SK-N-SH treated with all-trans-retinoic acid at 6 μM for 48 hours (cell line): ENCODE results near the gene LHFPL6.
A peak's percentile ranks its signal among the peaks of the same experiment; 100 is the strongest.

Experiments used
- ATAC-seq: fragments of 200-7000 bp; cut with Tn5 transposase; 3 replicates; pipeline ENCODE4 v1.9.1; 2020; ENCODE audit warnings: mild to moderate bottlenecking, moderate library complexity
- ARNTL ChIP-seq: fragments of 450-650 bp; formaldehyde crosslinking; IDR thresholded peaks from 2 replicates; pipeline ENCODE4 v1.5.0; 2020; ENCODE audit warnings: low read depth, mild to moderate bottlenecking, moderate library complexity, borderline replicate concordance
- BACH2 ChIP-seq: fragments of 250-450 bp; sonication (Bioruptor Pico); IDR thresholded peaks from 2 replicates; pipeline ENCODE4 v1.9.0; 2021; ENCODE audit warnings: mild to moderate bottlenecking, borderline replicate concordance
- CSDC2 ChIP-seq: fragments of 250-450 bp; sonication (Bioruptor Pico); IDR thresholded peaks from 2 replicates; pipeline ENCODE4 v1.5.0; 2020; ENCODE audit warnings: mild to moderate bottlenecking, moderate library complexity
- ESRRG ChIP-seq: fragments of 250-450 bp; sonication (Bioruptor Pico); IDR thresholded peaks from 2 replicates; pipeline ENCODE4 v1.6.1; 2021; ENCODE audit warnings: mild to moderate bottlenecking
- ISL1 ChIP-seq: fragments of 250-450 bp; sonication (Bioruptor Pico); IDR thresholded peaks from 2 replicates; pipeline ENCODE4 v2.1.2; 2022; ENCODE audit warnings: mild to moderate bottlenecking, moderate library complexity
- OSR1 ChIP-seq: fragments of 250-450 bp; sonication (Bioruptor Pico); IDR thresholded peaks from 2 replicates; pipeline ENCODE4 v1.8.0; 2022; ENCODE audit warnings: moderate library complexity, mild to moderate bottlenecking, inconsistent platforms
- PPARA ChIP-seq: fragments of 250-450 bp; sonication (Bioruptor Pico); IDR thresholded peaks from 2 replicates; pipeline ENCODE4 v1.5.0; 2020; ENCODE audit warnings: mild to moderate bottlenecking, borderline replicate concordance
- TCF4 ChIP-seq: fragments of 250-450 bp; sonication (Bioruptor Pico); IDR thresholded peaks from 2 replicates; pipeline ENCODE4 v1.8.0; 2021; ENCODE audit warnings: mild to moderate bottlenecking, moderate library complexity, borderline replicate concordance
- TOX ChIP-seq: fragments of 250-450 bp; sonication (Bioruptor Pico); IDR thresholded peaks from 2 replicates; pipeline ENCODE4 v1.8.0; 2021; ENCODE audit warnings: mild to moderate bottlenecking, moderate library complexity, borderline replicate concordance
- ZC3H10 ChIP-seq: fragments of 250-450 bp; sonication (Bioruptor Pico); IDR thresholded peaks from 2 replicates; pipeline ENCODE4 v1.5.1; 2021; ENCODE audit warnings: mild to moderate bottlenecking, moderate library complexity
- ZFP3 ChIP-seq: fragments of 250-450 bp; sonication (Bioruptor Pico); IDR thresholded peaks from 2 replicates; pipeline ENCODE4 v1.5.0; 2020; ENCODE audit warnings: mild to moderate bottlenecking, moderate library complexity
- ZFP30 ChIP-seq: fragments of 450-650 bp; formaldehyde crosslinking; IDR thresholded peaks from 2 replicates; pipeline ENCODE4 v1.5.0; 2022; ENCODE audit warnings: mild to moderate bottlenecking, moderate library complexity
- TF ChIP-seq, protein P1 (sequence below): fragments of 250-450 bp; sonication (Bioruptor Pico); IDR thresholded peaks from 2 replicates; pipeline ENCODE4 v1.5.1; 2021; ENCODE audit warnings: mild to moderate bottlenecking, moderate library complexity
- TF ChIP-seq, protein P2 (sequence below): fragments of 250-450 bp; sonication (Bioruptor Pico); IDR thresholded peaks from 2 replicates; pipeline ENCODE4 v1.5.1; 2020; ENCODE audit warnings: low read depth, mild to moderate bottlenecking, moderate library complexity
- TF ChIP-seq, protein P3 (sequence below): fragments of 250-450 bp; sonication (Bioruptor Pico); IDR thresholded peaks from 2 replicates; pipeline ENCODE4 v1.5.0; 2020; ENCODE audit warnings: mild to moderate bottlenecking, moderate library complexity
- TF ChIP-seq, protein P4 (sequence below): fragments of 250-450 bp; sonication (Bioruptor Pico); IDR thresholded peaks from 2 replicates; pipeline ENCODE4 v1.8.0; 2020; ENCODE audit warnings: mild to moderate bottlenecking, moderate library complexity, borderline replicate concordance

The LHFPL6 gene

DNA sequence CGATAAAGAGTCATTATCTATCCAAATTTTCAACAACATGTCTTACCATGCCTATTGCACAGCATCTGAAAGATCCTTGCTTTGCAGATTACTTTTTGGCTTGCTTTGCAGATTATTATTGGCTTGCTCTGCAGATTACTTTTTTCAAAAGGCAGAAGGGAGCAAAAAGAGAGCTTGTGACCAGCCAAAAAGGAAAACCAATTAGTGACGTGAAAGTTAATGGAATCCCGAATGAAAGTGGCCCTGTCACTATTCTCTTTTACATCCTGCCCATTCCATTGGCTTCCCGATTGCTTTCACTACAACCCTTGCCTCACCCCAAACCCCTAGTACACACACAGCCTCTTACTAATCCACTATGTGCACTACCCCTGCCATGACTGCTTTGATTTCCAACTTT is 81.3 kb downstream of the LHFPL6 start (continued):
- TF ChIP-seq, protein P1, sequence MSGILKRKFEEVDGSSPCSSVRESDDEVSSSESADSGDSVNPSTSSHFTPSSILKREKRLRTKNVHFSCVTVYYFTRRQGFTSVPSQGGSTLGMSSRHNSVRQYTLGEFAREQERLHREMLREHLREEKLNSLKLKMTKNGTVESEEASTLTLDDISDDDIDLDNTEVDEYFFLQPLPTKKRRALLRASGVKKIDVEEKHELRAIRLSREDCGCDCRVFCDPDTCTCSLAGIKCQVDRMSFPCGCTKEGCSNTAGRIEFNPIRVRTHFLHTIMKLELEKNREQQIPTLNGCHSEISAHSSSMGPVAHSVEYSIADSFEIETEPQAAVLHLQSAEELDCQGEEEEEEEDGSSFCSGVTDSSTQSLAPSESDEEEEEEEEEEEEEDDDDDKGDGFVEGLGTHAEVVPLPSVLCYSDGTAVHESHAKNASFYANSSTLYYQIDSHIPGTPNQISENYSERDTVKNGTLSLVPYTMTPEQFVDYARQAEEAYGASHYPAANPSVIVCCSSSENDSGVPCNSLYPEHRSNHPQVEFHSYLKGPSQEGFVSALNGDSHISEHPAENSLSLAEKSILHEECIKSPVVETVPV (CRISPR knock-in tag), result no peak
- TF ChIP-seq CSDC2, result no peak

DNA sequence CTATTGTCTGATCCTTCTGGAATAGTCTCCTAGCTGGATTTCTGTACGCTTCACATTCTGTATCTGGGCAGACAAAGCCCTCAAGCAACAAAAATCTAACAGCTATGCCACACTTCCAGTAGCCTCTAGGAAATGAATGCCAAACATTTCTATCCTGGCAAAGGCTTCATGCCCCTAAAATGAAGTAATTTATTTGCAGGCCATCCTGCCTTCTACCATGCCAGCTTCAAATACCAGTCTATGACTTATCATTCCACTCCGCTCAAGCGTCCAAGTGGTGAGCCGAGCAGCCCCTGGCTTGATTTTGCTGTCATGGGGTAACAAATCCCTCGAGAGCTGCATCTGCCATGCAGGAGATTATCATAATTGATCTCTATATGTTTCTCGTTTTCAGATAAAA is 86.9 kb downstream of the LHFPL6 start:
- peak; percentile 98 for ATAC-seq
- TF ChIP-seq TCF4 (CRISPR knock-in tag) (no peak; the same call in 1 of the 2 replicates), ESRRG (CRISPR knock-in tag) (no peak), ISL1 (CRISPR knock-in tag) (peak; percentile 57)
- TF ChIP-seq, all 23 proteins: peak for 1

DNA sequence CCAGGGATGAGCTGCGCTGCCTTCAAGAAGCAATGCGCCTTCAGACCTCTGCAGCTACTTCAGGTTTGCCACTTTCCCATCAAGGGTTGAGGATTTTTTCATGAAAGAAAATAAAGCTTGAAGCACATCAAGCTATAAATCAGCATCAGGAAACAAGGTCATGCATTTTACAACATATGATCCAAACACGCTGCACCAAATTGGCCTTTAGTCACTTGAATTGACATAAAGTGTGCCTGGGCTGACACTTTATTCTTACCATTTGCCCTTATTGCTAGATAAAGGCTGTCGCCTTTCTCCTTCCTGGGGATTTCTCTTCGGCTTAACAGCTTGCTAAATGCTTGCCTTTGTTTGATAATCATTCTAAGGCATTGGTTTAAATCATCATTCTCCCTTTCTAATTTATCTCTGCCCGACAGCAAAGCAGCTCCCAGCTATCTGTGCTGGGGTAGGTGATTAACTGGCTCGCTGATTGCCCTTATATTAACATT is 87.7 kb downstream of the LHFPL6 start:
- no peak for ATAC-seq

DNA sequence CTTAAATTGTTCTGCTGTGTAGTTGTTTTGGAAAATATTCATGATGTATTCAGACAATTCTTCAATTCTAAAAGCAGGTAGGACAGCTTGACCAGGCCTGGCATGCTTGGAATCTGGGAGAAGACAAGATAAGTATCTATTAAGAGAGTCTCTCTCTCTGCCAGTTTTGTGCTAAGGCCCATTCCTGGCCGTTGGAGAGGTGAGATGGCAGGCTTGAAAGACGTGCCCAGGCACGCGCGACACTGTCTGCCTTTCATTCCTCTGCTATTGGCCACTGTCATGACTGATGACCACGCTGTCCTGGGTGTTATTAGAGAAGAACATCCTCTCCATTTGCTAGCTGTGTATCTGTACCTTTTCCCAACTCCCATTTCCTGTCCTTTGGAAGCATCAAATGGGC is 90.3 kb downstream of the LHFPL6 start:
- no peak for TF ChIP-seq BACH2 (CRISPR knock-in tag)
- TF ChIP-seq TOX (CRISPR knock-in tag), result no peak
- TF ChIP-seq ZFP30 (CRISPR knock-in tag), result no peak
- no peak for TF ChIP-seq ZC3H10
- no peak for ATAC-seq

More for the DNA sequence above, 87.7 kb downstream of the LHFPL6 start:
- TF ChIP-seq, protein P2, sequence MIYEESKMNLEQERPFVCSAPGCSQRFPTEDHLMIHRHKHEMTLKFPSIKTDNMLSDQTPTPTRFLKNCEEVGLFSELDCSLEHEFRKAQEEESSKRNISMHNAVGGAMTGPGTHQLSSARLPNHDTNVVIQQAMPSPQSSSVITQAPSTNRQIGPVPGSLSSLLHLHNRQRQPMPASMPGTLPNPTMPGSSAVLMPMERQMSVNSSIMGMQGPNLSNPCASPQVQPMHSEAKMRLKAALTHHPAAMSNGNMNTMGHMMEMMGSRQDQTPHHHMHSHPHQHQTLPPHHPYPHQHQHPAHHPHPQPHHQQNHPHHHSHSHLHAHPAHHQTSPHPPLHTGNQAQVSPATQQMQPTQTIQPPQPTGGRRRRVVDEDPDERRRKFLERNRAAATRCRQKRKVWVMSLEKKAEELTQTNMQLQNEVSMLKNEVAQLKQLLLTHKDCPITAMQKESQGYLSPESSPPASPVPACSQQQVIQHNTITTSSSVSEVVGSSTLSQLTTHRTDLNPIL (CRISPR knock-in tag), result no peak
- TF ChIP-seq PPARA (CRISPR knock-in tag), result no peak
- TF ChIP-seq CSDC2, result no peak
- TF ChIP-seq ESRRG (CRISPR knock-in tag), result no peak
- TF ChIP-seq, protein P3, sequence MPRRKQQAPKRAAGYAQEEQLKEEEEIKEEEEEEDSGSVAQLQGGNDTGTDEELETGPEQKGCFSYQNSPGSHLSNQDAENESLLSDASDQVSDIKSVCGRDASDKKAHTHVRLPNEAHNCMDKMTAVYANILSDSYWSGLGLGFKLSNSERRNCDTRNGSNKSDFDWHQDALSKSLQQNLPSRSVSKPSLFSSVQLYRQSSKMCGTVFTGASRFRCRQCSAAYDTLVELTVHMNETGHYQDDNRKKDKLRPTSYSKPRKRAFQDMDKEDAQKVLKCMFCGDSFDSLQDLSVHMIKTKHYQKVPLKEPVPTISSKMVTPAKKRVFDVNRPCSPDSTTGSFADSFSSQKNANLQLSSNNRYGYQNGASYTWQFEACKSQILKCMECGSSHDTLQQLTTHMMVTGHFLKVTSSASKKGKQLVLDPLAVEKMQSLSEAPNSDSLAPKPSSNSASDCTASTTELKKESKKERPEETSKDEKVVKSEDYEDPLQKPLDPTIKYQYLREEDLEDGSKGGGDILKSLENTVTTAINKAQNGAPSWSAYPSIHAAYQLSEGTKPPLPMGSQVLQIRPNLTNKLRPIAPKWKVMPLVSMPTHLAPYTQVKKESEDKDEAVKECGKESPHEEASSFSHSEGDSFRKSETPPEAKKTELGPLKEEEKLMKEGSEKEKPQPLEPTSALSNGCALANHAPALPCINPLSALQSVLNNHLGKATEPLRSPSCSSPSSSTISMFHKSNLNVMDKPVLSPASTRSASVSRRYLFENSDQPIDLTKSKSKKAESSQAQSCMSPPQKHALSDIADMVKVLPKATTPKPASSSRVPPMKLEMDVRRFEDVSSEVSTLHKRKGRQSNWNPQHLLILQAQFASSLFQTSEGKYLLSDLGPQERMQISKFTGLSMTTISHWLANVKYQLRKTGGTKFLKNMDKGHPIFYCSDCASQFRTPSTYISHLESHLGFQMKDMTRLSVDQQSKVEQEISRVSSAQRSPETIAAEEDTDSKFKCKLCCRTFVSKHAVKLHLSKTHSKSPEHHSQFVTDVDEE, result no peak
- no peak for TF ChIP-seq TCF4 (CRISPR knock-in tag)
- no peak for TF ChIP-seq ZFP3 (CRISPR knock-in tag)
- TF ChIP-seq OSR1, result no peak
- no peak for TF ChIP-seq ZC3H10
- TF ChIP-seq, protein P1 (CRISPR knock-in tag), result no peak
- no peak for TF ChIP-seq ARNTL (CRISPR knock-in tag)

DNA sequence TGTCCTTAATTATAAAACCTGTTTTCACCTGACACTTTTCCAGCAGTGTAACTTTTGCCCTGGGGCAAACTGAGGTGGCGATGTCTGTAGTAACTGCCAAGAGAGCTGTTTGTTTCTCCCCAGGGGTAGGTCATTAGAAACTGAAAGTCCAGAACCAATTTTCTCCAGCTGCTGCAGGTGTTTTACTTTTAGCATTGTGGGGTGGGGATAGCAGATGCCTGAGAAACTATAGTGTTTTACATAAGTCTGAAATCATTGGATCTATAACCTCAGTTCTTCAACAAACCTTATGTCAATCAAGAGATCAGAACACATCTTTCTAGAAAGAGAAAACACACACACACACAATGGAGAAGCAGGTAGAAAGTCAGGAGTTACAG is 92.7 kb downstream of the LHFPL6 start:
- no peak for ATAC-seq
- TF ChIP-seq, protein P4, sequence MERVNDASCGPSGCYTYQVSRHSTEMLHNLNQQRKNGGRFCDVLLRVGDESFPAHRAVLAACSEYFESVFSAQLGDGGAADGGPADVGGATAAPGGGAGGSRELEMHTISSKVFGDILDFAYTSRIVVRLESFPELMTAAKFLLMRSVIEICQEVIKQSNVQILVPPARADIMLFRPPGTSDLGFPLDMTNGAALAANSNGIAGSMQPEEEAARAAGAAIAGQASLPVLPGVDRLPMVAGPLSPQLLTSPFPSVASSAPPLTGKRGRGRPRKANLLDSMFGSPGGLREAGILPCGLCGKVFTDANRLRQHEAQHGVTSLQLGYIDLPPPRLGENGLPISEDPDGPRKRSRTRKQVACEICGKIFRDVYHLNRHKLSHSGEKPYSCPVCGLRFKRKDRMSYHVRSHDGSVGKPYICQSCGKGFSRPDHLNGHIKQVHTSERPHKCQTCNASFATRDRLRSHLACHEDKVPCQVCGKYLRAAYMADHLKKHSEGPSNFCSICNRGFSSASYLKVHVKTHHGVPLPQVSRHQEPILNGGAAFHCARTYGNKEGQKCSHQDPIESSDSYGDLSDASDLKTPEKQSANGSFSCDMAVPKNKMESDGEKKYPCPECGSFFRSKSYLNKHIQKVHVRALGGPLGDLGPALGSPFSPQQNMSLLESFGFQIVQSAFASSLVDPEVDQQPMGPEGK (CRISPR knock-in tag), result no peak
